GM18858 (cell line): ENCODE results near the gene XIAP.
"Not testable (repeated sequence)": the region's sequence is repeated elsewhere in the genome, so short reads cannot be mapped to it uniquely, and the experiment has no call there.

Experiments
- ATAC-seq: cut with Tn5 transposase; IDR thresholded peaks from one replicate; pipeline ENCODE4 v1.9.1; 2021; ENCODE audit not compliant: unreplicated experiment

The XIAP gene

GRCh38 chrX:123859846-123860838 is at the start of gene XIAP:
Gene XIAP, plus strand, starts transcription at chrX:123860053. Its CDS starts 25,610 bp downstream, at chrX:123885663.
- peak; percentile 48 for ATAC-seq

- no peak for ATAC-seq
Measured at GRCh38 chrX:123814343-123814742, 45.5 kb upstream of the XIAP start.

GRCh38 chrX:123814934-123815394 is 44.9 kb upstream of the XIAP start:
- not testable (repeated sequence) for ATAC-seq

DNA sequence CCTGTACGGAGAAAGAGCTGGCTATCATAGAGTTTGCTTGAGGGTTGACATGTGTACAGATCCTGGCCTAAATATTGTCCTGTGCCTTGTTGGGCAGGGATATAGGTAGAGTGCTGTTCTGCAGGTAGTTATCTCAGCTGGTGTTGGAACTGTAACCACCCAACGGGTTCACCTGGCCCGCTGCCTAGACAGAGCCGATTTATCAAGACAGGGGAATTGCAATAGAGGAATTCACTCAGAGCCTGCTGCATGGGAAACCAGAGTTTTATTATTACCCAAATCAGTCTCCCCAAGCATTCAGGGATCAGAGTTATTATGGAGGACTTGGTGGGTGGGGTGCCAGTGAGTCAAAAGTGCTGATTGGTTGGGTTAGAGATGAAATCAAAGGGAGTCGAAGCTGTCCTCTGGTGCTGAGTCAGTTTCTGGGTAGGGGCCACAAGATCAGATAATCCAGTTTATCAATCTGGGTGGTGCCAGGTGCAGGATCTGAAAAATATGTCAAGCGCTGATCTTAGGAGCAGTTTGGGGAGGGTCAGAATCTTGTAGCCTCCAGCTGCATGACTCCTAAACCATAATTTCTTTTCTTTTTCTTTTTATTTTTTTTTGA is 42.5 kb upstream of the XIAP start:
- ATAC-seq = no peak

DNA sequence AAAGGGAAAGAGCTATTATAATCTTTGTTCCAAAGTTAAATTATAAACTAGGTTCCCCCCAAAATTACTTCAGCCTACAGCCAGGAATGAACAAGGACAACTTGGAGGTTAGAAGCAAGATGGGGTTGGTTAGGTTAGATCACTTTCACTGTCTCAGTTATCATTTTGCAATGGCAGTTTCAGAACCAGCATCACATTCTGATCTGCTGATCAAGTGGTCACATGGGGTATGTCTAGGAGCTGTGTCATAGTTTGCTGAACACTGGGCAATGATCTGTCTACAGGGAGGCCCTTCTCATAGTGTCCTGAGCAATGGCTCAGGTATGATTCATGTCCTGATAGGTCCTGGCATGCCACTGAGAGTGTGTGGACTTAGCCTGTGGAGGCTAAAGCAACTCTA is 41.6 kb upstream of the XIAP start:
- no peak for ATAC-seq

- no peak for ATAC-seq
Measured at GRCh38 chrX:123822965-123823364, 36.9 kb upstream of the XIAP start.

DNA sequence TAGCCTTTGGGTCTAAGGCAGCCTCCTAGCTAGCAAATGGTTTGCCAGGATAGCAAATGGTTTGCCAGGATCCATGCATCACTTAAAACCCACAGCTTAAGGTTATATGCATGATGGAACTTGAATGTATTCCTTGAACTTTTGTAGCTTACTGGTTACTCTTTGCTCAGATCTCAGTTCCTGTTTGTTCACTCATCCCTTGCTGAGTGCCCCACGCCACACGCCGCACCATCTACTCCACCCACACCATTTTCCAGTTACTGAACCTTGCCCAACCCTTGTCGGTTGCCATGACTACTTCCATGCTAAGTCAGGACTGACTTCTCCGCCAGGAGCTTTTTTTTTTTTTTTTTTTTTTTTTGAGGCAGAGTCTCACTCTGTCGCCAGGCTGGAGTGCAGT is 29.5 kb upstream of the XIAP start:
- ATAC-seq = peak; percentile 96

DNA sequence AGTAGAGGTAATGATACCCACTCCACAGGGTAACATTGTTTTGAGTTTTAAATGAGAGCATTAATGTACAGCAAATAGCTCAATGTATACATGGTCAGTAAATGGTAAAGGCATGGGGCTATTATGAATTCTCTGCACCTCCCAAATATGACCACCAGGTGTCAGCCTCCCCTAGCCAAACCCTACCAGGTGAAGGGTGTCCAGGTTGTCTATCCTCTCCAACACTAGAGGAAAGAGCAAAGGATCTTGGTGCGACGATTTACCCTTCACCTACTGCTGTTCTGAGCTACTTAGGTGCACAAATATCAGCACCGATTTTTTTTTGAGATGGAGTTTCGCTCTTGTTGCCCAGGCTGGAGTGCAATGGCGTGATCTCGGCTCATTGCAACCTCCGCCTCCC is 26.5 kb upstream of the XIAP start:
- peak; percentile 53 for ATAC-seq

- ATAC-seq = no peak
Measured at GRCh38 chrX:123834116-123834515, 25.7 kb upstream of the XIAP start.

DNA sequence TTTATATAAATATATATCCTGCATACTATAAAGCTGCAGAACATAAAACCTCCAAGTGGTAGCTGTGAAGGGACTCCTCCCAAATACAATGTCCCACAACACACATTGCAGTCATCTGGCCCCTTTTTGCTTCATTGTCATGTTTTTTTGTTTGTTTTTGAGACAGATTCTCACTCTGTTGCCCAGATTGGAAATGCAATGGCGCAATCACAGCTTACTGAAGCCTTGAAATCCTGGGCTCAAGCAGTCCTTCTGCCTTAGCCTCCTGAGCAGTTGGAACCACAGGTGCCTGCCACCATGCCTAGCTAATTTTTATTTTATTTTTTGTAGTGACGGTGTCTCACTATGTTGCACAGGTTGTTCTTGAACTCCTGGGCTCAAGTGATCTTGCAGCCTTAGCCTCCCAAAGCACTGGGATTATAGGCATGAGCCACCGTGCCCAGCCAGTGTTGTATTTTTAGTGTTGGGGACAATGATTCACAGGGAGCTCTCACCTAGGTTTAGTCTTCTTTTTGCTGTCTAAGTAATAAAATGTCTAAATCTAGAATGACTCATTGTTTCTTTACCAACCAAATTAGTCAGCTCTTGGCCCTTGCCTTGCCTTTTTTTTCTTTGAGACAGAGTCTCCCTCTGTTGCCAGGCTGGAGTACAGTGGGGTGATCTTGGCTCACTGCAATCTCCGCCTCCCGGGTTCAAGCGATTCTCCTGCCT is 24.0 kb upstream of the XIAP start:
- no peak for ATAC-seq

- ATAC-seq = not testable (repeated sequence)
Measured at GRCh38 chrX:123845129-123845528, 14.7 kb upstream of the XIAP start.

- ATAC-seq = no peak
Measured at GRCh38 chrX:123846577-123847038, 13.2 kb upstream of the XIAP start.

DNA sequence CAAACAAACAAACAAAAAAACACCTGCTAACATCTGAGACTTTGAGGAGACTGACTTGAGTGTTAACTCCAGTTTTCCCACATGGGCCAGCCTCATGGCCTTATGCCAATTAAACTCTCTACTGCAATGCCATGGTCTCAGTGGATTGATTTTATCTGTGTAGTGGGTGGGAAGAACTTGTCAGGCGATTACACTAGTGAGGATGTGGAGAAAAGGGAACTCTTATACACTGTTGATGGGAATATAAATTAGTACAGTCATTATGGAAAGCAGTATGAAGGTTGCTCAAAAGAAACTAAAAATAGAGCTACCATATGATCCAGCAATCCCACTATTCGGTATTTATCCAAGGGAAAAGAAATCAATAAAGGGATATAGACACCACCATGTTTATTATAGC is 12.8 kb upstream of the XIAP start:
- ATAC-seq = no peak

DNA sequence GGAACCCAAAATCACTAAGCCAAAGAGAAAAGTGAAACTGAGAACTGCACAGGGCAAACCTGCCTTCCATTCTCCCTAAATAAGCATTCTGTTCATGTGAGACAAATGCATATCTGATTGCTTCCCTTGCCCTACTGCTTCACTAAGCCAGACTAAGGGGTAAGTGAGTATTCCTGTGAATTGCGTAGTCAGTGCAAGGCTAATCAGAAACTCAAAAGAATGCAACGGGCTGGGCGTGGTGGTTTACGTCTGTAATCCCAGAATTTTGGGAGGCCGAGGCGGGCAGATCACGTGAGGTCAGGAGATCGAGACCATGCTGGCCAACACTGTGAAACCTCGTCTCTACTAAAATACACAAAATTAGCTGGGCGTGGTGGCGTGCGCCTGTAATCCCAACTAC is 10.8 kb upstream of the XIAP start:
- no peak for ATAC-seq

DNA sequence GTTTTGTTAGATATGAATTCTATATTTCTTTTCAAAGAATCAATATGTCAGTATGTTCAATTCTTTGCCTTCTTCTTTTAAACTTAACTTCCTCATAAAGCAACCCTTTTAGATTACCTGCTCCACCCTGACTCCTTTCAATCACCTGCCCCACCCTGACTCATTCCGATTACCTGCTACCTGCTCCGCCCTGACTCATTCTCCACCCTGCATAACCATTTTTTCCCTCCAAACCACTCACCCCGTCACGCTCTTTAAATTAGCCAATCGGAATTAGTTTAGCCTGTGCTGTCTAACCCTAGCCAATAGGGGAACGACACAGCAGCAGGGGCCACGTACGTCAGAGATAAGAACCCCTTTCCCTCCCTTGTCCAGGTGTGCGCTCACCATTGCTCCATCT is 9.9 kb upstream of the XIAP start:
- ATAC-seq = not testable (repeated sequence)

GRCh38 chrX:123851079-123851478 is 8.8 kb upstream of the XIAP start:
- ATAC-seq = no peak

- ATAC-seq = no peak
Measured at GRCh38 chrX:123854329-123854728, 5.5 kb upstream of the XIAP start.

GRCh38 chrX:123859409-123859845 is 426 bp upstream of the XIAP start:
- no peak for ATAC-seq

- no peak for ATAC-seq
Measured at GRCh38 chrX:123860983-123861382, 1.1 kb downstream of the XIAP start.

- peak; percentile 64 for ATAC-seq
Measured at GRCh38 chrX:123869488-123869887, 9.6 kb downstream of the XIAP start.

GRCh38 chrX:123871309-123871708 is 11.5 kb downstream of the XIAP start:
- ATAC-seq = peak; percentile 49
